AG04450 (cell line): ENCODE data around the gene AUTS2. TPM values are rescaled to one million over a fixed set of nuclear protein-coding genes. Genes with fewer than 3 reads are reported as not detected.

Experiments
- CTCF ChIA-PET: fragments of 300-600, 350-600 bp; formaldehyde crosslinking; extraction: SDS; loops from one replicate; lab custom pipeline; 2022; ENCODE audit warnings: antibody characterized with exemption, inconsistent platforms; lab: Charles Lee
- POLR2A ChIA-PET: fragments of 350-600 bp; formaldehyde crosslinking; extraction: SDS; loops from one replicate; lab custom pipeline; 2021; ENCODE audit warnings: antibody characterized with exemption, inconsistent platforms; lab: Yijun Ruan, JAX
- DNase-seq: peaks from one replicate; pipeline ENCODE4 v3.0.0-alpha.2; 2011; ENCODE audit warnings: low read depth, low spot score
- H3K27ac ChIP-seq: one replicate; pipeline ENCODE4 v1.5.1; 2012; ENCODE audit warnings: low read depth, low read length, control low read depth
- H3K27me3 ChIP-seq: one replicate; pipeline ENCODE4 v1.6.0; 2012; ENCODE audit warnings: low read length; ENCODE audit not compliant: control insufficient read depth, insufficient read depth
- H3K4me3 ChIP-seq: 2 replicates; pipeline ENCODE4 v1.5.1; 2011; ENCODE audit warnings: mild to moderate bottlenecking, low read depth, low read length, control low read depth
- H3K9me3 ChIP-seq: 2 replicates; pipeline ENCODE4 v1.5.1; 2012; ENCODE audit warnings: low read length; ENCODE audit not compliant: control insufficient read depth, insufficient read depth
- CTCF ChIP-seq: IDR thresholded peaks from 2 replicates; pipeline ENCODE4 v1.5.1; 2011; ENCODE audit warnings: low read depth, low read length, control low read depth, inconsistent platforms
- polyA plus RNA-seq: library from polyadenylated mRNA; depleted of rRNA; stranded (reverse); fragments of >200 nt; gene quantifications from 2 replicates; pipeline ENCODE4 v1.2.3, GENCODE V29; 2011

Gene AUTS2
- polyA plus RNA-seq, 1 experiment = 1.5 TPM

GRCh38 chr7:70712942-70713341 lies 1114.7 kb downstream of the AUTS2 start:
- no peak for DNase-seq
- Histone ChIP-seq H3K9me3 (no peaks in the 10 kb centered on the region), H3K4me3 (no peak overlapping the region), H3K27ac (no peak overlapping the region), H3K27me3 (no peaks in the 10 kb centered on the region)
- ChIA-PET POLR2A (no interaction called here), CTCF (no interaction called here)
- no peak for TF ChIP-seq CTCF

GRCh38 chr7:70714506-70715038 lies 1116.3 kb downstream of the AUTS2 start:
- H3K27ac ChIP-seq = no peak overlapping the region
- no peak for DNase-seq
- ChIA-PET CTCF (interaction anchor here (0.6 to 2.0 kb wide), 2 partner anchors 16 to 672 kb away, joined by 4 to 7 read pairs; no protein-coding TSS in a partner anchor), POLR2A (no interaction called here)
- no peaks in the 10 kb centered on the region for H3K27me3 ChIP-seq
- no peak for TF ChIP-seq CTCF
- H3K4me3 ChIP-seq = no peak overlapping the region
- H3K9me3 ChIP-seq = no peaks in the 10 kb centered on the region

- no peak for DNase-seq
- H3K4me3 ChIP-seq = no peak overlapping the region
- TF ChIP-seq CTCF = no peak
- H3K27me3 ChIP-seq = no peaks in the 10 kb centered on the region
- ChIA-PET POLR2A (no interaction called here), CTCF (interaction anchor here (0.7 to 1.1 kb wide), 4 partner anchors 10 to 256 kb away, joined by 3 to 7 read pairs (median 4); no protein-coding TSS in a partner anchor)
- no peaks in the 10 kb centered on the region for H3K9me3 ChIP-seq
- no peak overlapping the region for H3K27ac ChIP-seq
These were observed 1119.5 kb downstream of the AUTS2 start for GRCh38 chr7:70717553-70718329.

- no peak for TF ChIP-seq CTCF
- no peak overlapping the region for H3K4me3 ChIP-seq
- H3K9me3 ChIP-seq = no peaks in the 10 kb centered on the region
- H3K27ac ChIP-seq = no peak overlapping the region
- DNase-seq = no peak
- no peaks in the 10 kb centered on the region for H3K27me3 ChIP-seq
- ChIA-PET POLR2A (no interaction called here), CTCF (interaction anchor here (0.8 kb wide), 1 partner anchor 21 kb away, joined by 4 read pairs; no protein-coding TSS in a partner anchor)
These were observed 1120.8 kb downstream of the AUTS2 start for GRCh38 chr7:70719125-70719524.

- H3K27ac ChIP-seq = no peak overlapping the region
- H3K27me3 ChIP-seq = no peaks in the 10 kb centered on the region
- TF ChIP-seq CTCF = no peak
- no peak for DNase-seq
- ChIA-PET CTCF (interaction anchor here (0.9 kb wide), 1 partner anchor 22 kb away, joined by 3 read pairs; no protein-coding TSS in a partner anchor), POLR2A (no interaction called here)
- H3K9me3 ChIP-seq = no peaks in the 10 kb centered on the region
- H3K4me3 ChIP-seq = no peak overlapping the region
These were observed 1122.1 kb downstream of the AUTS2 start for GRCh38 chr7:70720191-70720873.
